HG03521 (cell line): ENCODE measurements around the gene PLCB3.

ENCODE experiments used
- ATAC-seq: cut with Tn5 transposase; IDR thresholded peaks from one replicate; pipeline ENCODE4 v1.9.1; 2021; ENCODE audit warnings: mild to moderate bottlenecking, moderate library complexity; ENCODE audit not compliant: unreplicated experiment

The PLCB3 gene

DNA sequence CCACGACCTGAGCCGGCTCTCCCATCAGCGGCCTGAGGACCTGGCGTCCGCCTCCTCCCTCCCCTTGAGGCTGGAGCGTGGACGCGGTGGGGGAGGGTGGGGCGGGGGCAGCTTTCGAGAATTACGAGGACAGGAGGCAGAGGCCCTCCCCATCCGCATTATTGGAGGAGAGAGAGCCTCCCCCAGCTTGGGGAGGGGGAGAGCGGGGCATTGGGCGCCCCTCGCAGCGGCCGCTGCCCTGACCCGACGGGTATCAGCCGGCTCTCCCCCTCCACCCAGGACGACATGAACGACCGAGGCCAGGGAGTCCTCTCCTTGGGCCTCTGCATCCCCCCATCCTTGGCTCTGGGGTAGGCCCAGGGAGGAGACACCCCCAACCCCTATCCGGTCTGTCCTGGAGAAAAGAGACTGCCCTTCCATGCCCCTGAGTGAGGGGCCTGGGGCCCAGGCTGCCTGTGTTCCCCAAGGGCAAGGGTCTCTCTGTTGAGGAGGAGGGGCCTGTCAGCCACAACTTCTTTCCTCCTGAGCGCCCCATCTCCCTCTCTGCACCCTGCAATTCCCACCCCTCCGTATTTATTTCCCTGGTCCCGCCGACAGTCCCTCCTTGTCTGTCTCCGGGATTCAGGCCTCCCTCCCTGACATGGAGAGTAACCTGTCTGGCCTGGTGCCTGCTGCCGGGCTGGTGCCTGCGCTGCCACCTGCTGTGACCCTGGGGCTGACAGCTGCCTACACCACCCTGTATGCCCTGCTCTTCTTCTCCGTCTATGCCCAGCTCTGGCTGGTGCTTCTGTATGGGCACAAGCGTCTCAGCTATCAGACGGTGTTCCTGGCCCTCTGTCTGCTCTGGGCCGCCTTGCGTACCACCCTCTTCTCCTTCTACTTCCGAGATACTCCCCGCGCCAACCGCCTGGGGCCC lies 34.8 kb downstream of the PLCB3 start:
- no peak for ATAC-seq

GRCh38 chr11:64286801-64287159 lies 35.5 kb downstream of the PLCB3 start:
- no peak for ATAC-seq

GRCh38 chr11:64287676-64288352 lies 36.5 kb downstream of the PLCB3 start:
- no peak for ATAC-seq

DNA sequence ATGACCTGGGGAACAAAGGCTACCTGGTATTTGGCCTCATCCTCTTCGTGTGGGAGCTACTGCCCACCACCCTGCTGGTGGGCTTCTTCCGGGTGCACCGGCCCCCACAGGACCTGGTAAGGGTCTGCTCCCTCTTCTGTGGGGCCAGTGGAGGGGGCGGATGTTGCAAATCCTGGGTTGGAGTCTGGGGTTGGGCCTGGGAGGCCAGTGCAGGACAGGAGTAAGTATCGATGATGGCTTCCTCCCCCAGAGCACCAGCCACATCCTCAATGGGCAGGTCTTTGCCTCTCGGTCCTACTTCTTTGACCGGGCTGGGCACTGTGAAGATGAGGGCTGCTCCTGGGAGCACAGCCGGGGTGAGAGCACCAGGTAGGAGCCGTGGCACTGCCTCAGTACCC lies 37.0 kb downstream of the PLCB3 start:
- ATAC-seq, result no peak

GRCh38 chr11:64289002-64289564 lies 37.8 kb downstream of the PLCB3 start:
- no peak for ATAC-seq

- ATAC-seq, result no peak
Measured at GRCh38 chr11:64290352-64291261, 39.3 kb downstream of the PLCB3 start.

- no peak for ATAC-seq
Measured at GRCh38 chr11:64291262-64291751, 40.0 kb downstream of the PLCB3 start, which contains the start of gene KCNK4. TSS of gene KCNK4 (plus strand) at chr11:64291302. CDS start at chr11:64293019, 1,717 bp downstream.

- ATAC-seq, result no peak
Measured at GRCh38 chr11:64291752-64292459, 40.6 kb downstream of the PLCB3 start.

GRCh38 chr11:64292460-64293254 lies 41.3 kb downstream of the PLCB3 start:
- no peak for ATAC-seq

GRCh38 chr11:64294774-64295173 lies 43.4 kb downstream of the PLCB3 start:
- no peak for ATAC-seq

DNA sequence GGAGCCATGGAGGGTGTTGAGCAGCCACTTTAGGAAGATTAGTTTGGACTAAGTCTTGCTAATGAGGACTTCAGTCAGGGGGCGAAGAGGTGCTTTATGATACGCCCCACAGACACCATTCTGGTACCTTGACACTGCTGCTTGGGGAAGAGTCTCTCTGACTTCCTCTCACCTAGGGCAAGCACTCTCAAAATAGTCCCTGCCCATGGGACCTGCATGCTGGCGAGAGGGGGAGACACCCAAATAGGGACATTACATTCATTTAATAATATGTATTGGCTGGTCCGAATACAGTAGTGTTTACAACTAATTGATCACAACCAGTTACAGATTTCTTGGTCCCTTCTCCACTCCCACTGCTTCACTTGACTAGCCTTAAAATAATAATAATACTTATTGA lies 44.4 kb downstream of the PLCB3 start:
- ATAC-seq, result no peak

DNA sequence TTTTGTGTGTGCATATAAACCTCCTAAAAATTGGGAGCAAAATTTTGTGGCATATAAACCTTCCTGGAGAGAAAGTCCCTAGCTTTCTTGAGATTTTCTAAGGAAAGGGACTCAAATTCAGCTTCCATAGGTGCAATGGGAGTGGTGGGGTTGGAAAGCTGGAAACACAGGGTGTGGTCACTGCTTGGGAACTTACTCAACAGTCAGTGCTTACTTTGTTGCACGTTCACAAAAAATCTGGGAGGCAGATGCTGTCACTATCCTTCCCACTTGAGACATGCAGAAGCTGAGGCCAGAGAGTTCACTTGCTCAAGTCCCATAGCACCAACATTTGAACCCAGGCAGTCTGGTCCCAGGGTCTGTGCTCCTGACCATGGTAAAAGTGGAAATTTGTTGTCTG lies 44.9 kb downstream of the PLCB3 start:
- no peak for ATAC-seq

GRCh38 chr11:64296830-64297698 lies 45.7 kb downstream of the PLCB3 start:
- no peak for ATAC-seq

GRCh38 chr11:64297699-64298358 lies 46.5 kb downstream of the PLCB3 start:
- no peak for ATAC-seq

- no peak for ATAC-seq
Measured at GRCh38 chr11:64298966-64299846, 47.9 kb downstream of the PLCB3 start.

GRCh38 chr11:64299847-64300648 lies 48.7 kb downstream of the PLCB3 start, which contains the start of gene CATSPERZ:
TSS of gene CATSPERZ (plus strand) at chr11:64300358. CDS start at chr11:64300411, 53 bp downstream.
- no peak for ATAC-seq
